ENCODE data around the gene IPO4.

GRCh38 chr14:24171422-24172260, 17.0 kb downstream of the IPO4 start, which contains the start of gene REC8:
- TF ChIP-seq CTCF (IDR thresholded peaks at IDR 0.05): no peak
- TF ChIP-seq POLR2A (IDR thresholded peaks at IDR 0.05): no peak

Measured in right lobe of liver (tissue), 4 donors.